Colon (tissue), 2 donors: ENCODE results near the gene CAMTA1.

Experiments used
- FAIRE-seq: peaks from 2 replicates; lab custom pipeline; 2012; peaks lifted over from hg19 to GRCh38; lab: Jason Lieb, UNC
- donor health status: control.
- donor health status: control.

CAMTA1 gene

GRCh38 chr1:7744882-7745281 is 959.6 kb downstream of the CAMTA1 start:
- FAIRE-seq, result no peak

- FAIRE-seq, result no peak
Measured at GRCh38 chr1:7745783-7746182, 960.5 kb downstream of the CAMTA1 start.

GRCh38 chr1:7747605-7748004 is 962.4 kb downstream of the CAMTA1 start:
- FAIRE-seq, result no peak

GRCh38 chr1:7749126-7749525 is 963.9 kb downstream of the CAMTA1 start:
- FAIRE-seq, result no peak

- FAIRE-seq, result no peak
Measured at GRCh38 chr1:7751174-7751573, 965.9 kb downstream of the CAMTA1 start.

GRCh38 chr1:7752512-7753417 is 967.5 kb downstream of the CAMTA1 start:
- peak; percentile 5 for FAIRE-seq

- no peak for FAIRE-seq
Measured at GRCh38 chr1:7753641-7754040, 968.4 kb downstream of the CAMTA1 start.

- FAIRE-seq, result no peak
Measured at GRCh38 chr1:7754234-7754633, 969.0 kb downstream of the CAMTA1 start.

- FAIRE-seq, result no peak
Measured at GRCh38 chr1:7755448-7755847, 970.2 kb downstream of the CAMTA1 start.

- FAIRE-seq, result no peak
Measured at GRCh38 chr1:7760245-7760644, 975.0 kb downstream of the CAMTA1 start.

- FAIRE-seq, result no peak
Measured at GRCh38 chr1:7761103-7761502, 975.8 kb downstream of the CAMTA1 start.

- no peak for FAIRE-seq
Measured at GRCh38 chr1:7767176-7767575, 981.9 kb downstream of the CAMTA1 start.

- FAIRE-seq, result no peak
Measured at GRCh38 chr1:7768583-7768982, 983.3 kb downstream of the CAMTA1 start.

- FAIRE-seq, result no peak
Measured at GRCh38 chr1:7769673-7770412, 984.6 kb downstream of the CAMTA1 start.

- no peak for FAIRE-seq
Measured at GRCh38 chr1:7770669-7770996, 985.4 kb downstream of the CAMTA1 start.

- no peak for FAIRE-seq
Measured at GRCh38 chr1:7770997-7771822, 986.0 kb downstream of the CAMTA1 start, which contains the start of gene VAMP3. Gene VAMP3, plus strand, starts transcription at chr1:7771296. Its CDS starts 88 bp downstream, at chr1:7771384.

- no peak for FAIRE-seq
Measured at GRCh38 chr1:7771823-7772299, 986.6 kb downstream of the CAMTA1 start.

- no peak for FAIRE-seq
Measured at GRCh38 chr1:7777591-7777990, 992.3 kb downstream of the CAMTA1 start.

- FAIRE-seq, result no peak
Measured at GRCh38 chr1:7778133-7778628, 992.9 kb downstream of the CAMTA1 start.

- no peak for FAIRE-seq
Measured at GRCh38 chr1:7780976-7781375, 995.7 kb downstream of the CAMTA1 start.

- no peak for FAIRE-seq
Measured at GRCh38 chr1:7781501-7781900, 996.2 kb downstream of the CAMTA1 start.

- FAIRE-seq, result no peak
Measured at GRCh38 chr1:7781923-7782495, 996.8 kb downstream of the CAMTA1 start.
